Gastroesophageal sphincter (tissue), 3 donors: ENCODE data around the gene CACNA2D3.

Experiments used
- POLR2A ChIP-seq, 2 donors: fragments of 450-650 bp; IDR thresholded peaks; one replicate each; pipeline ENCODE4 v1.6.1; 2017; ENCODE audit warnings: antibody characterized with exemption in 2 of 2, mild to moderate bottlenecking in 2 of 2, moderate library complexity in 1 of 2
- POLR2AphosphoS5 ChIP-seq: sonication (generic); formaldehyde crosslinking; IDR thresholded peaks from one replicate; pipeline ENCODE4 v1.6.1; 2017; ENCODE audit warnings: antibody characterized with exemption
- TF ChIP-seq, protein P1 (sequence below), 4 experiments: fragments of 200-600 bp in 2 of 4; fragments of 450-650 bp in 2 of 4; sonication (generic) in 1 of 4; IDR thresholded peaks; one replicate each; pipeline ENCODE4 v1.5.1; 2017 to 2019; ENCODE audit warnings: antibody characterized with exemption in 4 of 4, mild to moderate bottlenecking in 2 of 4, moderate library complexity in 2 of 4

- TF ChIP-seq, protein P1, sequence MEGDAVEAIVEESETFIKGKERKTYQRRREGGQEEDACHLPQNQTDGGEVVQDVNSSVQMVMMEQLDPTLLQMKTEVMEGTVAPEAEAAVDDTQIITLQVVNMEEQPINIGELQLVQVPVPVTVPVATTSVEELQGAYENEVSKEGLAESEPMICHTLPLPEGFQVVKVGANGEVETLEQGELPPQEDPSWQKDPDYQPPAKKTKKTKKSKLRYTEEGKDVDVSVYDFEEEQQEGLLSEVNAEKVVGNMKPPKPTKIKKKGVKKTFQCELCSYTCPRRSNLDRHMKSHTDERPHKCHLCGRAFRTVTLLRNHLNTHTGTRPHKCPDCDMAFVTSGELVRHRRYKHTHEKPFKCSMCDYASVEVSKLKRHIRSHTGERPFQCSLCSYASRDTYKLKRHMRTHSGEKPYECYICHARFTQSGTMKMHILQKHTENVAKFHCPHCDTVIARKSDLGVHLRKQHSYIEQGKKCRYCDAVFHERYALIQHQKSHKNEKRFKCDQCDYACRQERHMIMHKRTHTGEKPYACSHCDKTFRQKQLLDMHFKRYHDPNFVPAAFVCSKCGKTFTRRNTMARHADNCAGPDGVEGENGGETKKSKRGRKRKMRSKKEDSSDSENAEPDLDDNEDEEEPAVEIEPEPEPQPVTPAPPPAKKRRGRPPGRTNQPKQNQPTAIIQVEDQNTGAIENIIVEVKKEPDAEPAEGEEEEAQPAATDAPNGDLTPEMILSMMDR (IDR thresholded peaks at IDR 0.05): no peak
- no peak for TF ChIP-seq POLR2A (IDR thresholded peaks at IDR 0.05)
- peak; percentile 38 for TF ChIP-seq POLR2AphosphoS5
Observed at GRCh38 chr3:54900838-54901591, 778.7 kb downstream of the CACNA2D3 start.
